ENCODE measurements around the gene MYO10. TPM values are rescaled to one million over a fixed set of nuclear protein-coding genes. Genes with fewer than 3 reads are reported as not detected.

Gene MYO10
- total RNA-seq, 3 donors from 2014 or later: 8.6 to 22.6 (median 21.2) TPM

DNA sequence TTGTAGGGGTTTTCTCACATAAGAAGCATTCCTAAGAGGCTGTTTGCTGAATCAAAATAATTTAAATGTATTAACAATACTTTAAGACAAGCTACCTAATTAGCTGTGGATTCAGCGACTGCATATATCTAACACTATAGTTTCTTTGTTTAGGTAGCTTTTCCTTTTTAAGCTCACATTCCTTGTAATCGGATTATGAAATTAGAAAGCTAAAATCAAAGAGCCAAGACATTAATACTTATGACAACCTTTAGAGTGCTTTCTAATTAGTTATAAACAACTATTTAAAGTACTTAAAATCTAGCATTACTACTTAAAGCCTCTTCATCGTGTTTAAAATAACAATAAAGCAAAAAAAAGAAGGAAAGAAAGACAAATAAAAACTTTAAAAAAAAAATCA is 182.0 kb downstream of the MYO10 start:
- no peak for DNase-seq (ENCODE audit: low spot score in 2 of 2)
- Histone ChIP-seq H3K27ac (no peak overlapping the region), H3K27me3 (no peaks in the 10 kb centered on the region), H3K4me1 (no peaks in the 10 kb centered on the region), H3K36me3 (no peaks in the 10 kb centered on the region), H3K4me3 (no peak overlapping the region), H3K9me3 (no peaks in the 10 kb centered on the region)
- no peak for TF ChIP-seq POLR2AphosphoS5 (IDR thresholded peaks at IDR 0.05)
- no peak for TF ChIP-seq POLR2A (IDR thresholded peaks at IDR 0.05)
- no peak for TF ChIP-seq CTCF (IDR thresholded peaks at IDR 0.05)
- intact Hi-C loops (cut with DNase I; ENCODE audit: low total_unique reads): no loop called here

DNA sequence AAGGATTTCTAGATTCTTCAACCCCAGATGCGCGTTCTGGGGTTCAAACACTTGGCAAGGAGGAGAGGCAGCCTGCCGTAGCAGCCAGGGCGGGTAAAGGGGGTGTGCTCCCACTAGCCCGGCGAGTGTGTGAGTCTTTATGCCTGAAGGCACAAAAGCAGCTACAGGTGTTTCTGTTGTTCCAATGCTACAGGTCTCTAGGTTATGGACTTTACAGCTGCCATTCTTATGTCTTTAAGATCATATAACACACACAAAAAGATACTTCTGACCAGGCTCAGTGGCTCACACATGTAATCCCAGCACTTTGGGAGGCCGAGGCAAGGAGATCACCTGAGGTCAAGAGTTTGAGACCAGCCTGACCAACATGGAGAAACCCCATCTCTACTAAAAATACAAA is 185.6 kb downstream of the MYO10 start:
- Histone ChIP-seq H3K27ac (no peak overlapping the region), H3K4me3 (no peak overlapping the region), H3K27me3 (no peaks in the 10 kb centered on the region), H3K9me3 (no peaks in the 10 kb centered on the region), H3K4me1 (no peaks in the 10 kb centered on the region), H3K36me3 (no peaks in the 10 kb centered on the region)
- intact Hi-C loops (cut with DNase I; ENCODE audit: low total_unique reads): no loop called here
- no peak for TF ChIP-seq POLR2AphosphoS5 (IDR thresholded peaks at IDR 0.05)
- TF ChIP-seq POLR2A (IDR thresholded peaks at IDR 0.05): no peak
- TF ChIP-seq CTCF (IDR thresholded peaks at IDR 0.05): no peak
- no peak for DNase-seq (ENCODE audit: low spot score in 2 of 2)

DNA sequence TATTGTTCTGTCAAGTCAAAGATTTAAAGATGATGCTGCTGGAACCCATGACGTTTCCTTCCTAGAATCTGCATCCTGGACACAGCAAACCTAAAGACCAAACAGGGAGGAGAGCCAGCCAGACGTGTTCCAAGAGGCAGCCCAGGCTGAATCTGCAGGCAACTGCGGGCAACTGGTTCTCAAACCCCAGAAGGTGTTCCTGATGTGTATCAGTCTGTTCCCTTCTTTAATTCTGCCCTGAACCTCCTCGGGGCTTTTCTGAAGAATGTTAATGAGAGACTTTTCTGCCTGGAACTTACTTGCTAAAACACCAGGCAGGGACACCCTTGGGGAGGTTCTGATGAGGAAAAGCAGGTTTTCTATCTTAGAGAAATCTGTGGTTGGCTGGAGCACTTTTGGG is 186.5 kb downstream of the MYO10 start:
- TF ChIP-seq POLR2A (IDR thresholded peaks at IDR 0.05) (no peak), POLR2AphosphoS5 (IDR thresholded peaks at IDR 0.05) (no peak), CTCF (IDR thresholded peaks at IDR 0.05) (no peak)
- H3K36me3 ChIP-seq: no peaks in the 10 kb centered on the region
- intact Hi-C loops (cut with DNase I; ENCODE audit: low total_unique reads): no loop called here
- H3K27ac ChIP-seq: no peak overlapping the region
- no peak for DNase-seq (ENCODE audit: low spot score in 2 of 2)
- no peaks in the 10 kb centered on the region for H3K4me1 ChIP-seq
- no peaks in the 10 kb centered on the region for H3K9me3 ChIP-seq
- H3K27me3 ChIP-seq: no peaks in the 10 kb centered on the region
- no peak overlapping the region for H3K4me3 ChIP-seq

DNA sequence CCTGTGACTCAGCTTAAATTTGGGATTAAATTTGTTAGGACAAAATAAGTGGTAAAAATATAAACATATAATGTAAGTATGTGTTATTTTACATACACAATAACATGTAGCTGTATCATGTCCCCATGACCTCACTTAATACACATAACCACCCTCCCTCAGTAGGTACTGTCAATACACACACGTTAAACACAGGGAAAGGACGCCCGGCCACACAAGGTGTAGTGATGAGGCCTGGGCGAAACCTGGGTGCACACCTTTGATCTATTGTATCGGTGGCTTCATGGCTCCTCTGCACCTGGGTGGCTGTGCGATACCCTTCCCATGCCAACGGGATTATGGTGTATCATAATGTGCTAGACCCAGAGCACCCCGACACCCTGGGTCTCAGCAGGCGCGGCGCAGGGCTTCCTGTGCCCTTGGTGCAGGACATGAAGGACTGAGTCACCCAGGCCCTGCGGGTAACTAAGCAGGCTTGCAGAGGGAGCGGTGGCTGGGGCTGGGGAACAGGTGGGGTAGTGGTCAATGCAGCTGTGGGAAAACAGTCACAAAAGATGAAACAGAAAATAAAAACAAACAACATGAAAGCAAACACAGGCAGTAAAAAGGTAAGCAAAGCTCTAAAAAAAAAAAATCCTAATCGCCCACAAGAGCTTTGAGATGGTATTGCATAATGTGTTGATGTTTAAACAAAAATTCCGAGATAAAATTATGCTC is 191.8 kb downstream of the MYO10 start:
- Histone ChIP-seq H3K27me3 (no peaks in the 10 kb centered on the region), H3K9me3 (no peaks in the 10 kb centered on the region), H3K36me3 (no peaks in the 10 kb centered on the region), H3K27ac (no peak overlapping the region), H3K4me1 (no peaks in the 10 kb centered on the region), H3K4me3 (no peak overlapping the region)
- TF ChIP-seq CTCF (IDR thresholded peaks at IDR 0.05): no peak
- TF ChIP-seq POLR2A (IDR thresholded peaks at IDR 0.05): no peak
- TF ChIP-seq POLR2AphosphoS5 (IDR thresholded peaks at IDR 0.05): no peak
- intact Hi-C loops (cut with DNase I; ENCODE audit: low total_unique reads): no loop called here
- DNase-seq (ENCODE audit: low spot score in 2 of 2): peak in 1 of 2 donors; percentile 56

- H3K27ac ChIP-seq: no peak overlapping the region
- H3K4me1 ChIP-seq: no peaks in the 10 kb centered on the region
- TF ChIP-seq CTCF (IDR thresholded peaks at IDR 0.05): no peak
- H3K27me3 ChIP-seq: no peaks in the 10 kb centered on the region
- H3K4me3 ChIP-seq: no peak overlapping the region
- no peak for DNase-seq (ENCODE audit: low spot score in 2 of 2)
- H3K9me3 ChIP-seq: no peaks in the 10 kb centered on the region
- intact Hi-C loops (cut with DNase I; ENCODE audit: low total_unique reads): no loop called here
- H3K36me3 ChIP-seq: no peaks in the 10 kb centered on the region
Observed at GRCh38 chr5:16742938-16743337, 193.2 kb downstream of the MYO10 start.

Data from breast epithelium (tissue), 4 donors.